A673 (cell line): ENCODE measurements around the gene ZFYVE28.
"Not testable (repeated sequence)": the region's sequence is repeated elsewhere in the genome, so short reads cannot be mapped to it uniquely, and the experiment has no call there.

Experiments
- CTCF ChIP-seq: fragments of 300-800, 200-600 bp; sonication (generic); conservative IDR thresholded peaks from 2 replicates; pipeline ENCODE4 v1.5.1; 2017; ENCODE audit warnings: low read depth, mild to moderate bottlenecking, antibody characterized with exemption, low read length, moderate library complexity, mixed read lengths
- EZH2 ChIP-seq: fragments of 200-600 bp; sonication (generic); IDR thresholded peaks from 2 replicates; pipeline ENCODE4 v1.6.1; 2017; ENCODE audit warnings: borderline replicate concordance, low read depth, mild to moderate bottlenecking, mixed read lengths, antibody characterized with exemption, low read length; ENCODE audit not compliant: poor library complexity, severe bottlenecking

- not testable (repeated sequence) for TF ChIP-seq CTCF, EZH2
Observed at GRCh38 chr4:2383220-2383631, 35.2 kb downstream of the ZFYVE28 start.
